GM18507 (cell line): Measurements from ENCODE around the gene PTPRB.

ENCODE experiments used
- DNase-seq: peaks from one replicate; pipeline ENCODE4 v3.0.0; 2011; ENCODE audit warnings: low read depth; ENCODE audit not compliant: insufficient read length; ENCODE audit errors: extremely low spot score
- FAIRE-seq: peaks from 2 replicates; lab custom pipeline; 2011; peaks lifted over from hg19 to GRCh38; lab: Jason Lieb, UNC

Gene PTPRB

GRCh38 chr12:70637303-70638085, at the start of gene PTPRB:
TSS of gene PTPRB (minus strand) at chr12:70637429. CDS start at chr12:70637395, 34 bp downstream.
- no peak for DNase-seq
- no peak for FAIRE-seq

GRCh38 chr12:70686907-70687306, 49.7 kb upstream of the PTPRB start:
- DNase-seq (no peak), FAIRE-seq (no peak)

GRCh38 chr12:70686299-70686698, 49.1 kb upstream of the PTPRB start:
- FAIRE-seq (no peak), DNase-seq (no peak)

GRCh38 chr12:70683976-70684375, 46.7 kb upstream of the PTPRB start:
- no peak for DNase-seq
- no peak for FAIRE-seq

GRCh38 chr12:70671698-70672097, 34.5 kb upstream of the PTPRB start:
- DNase-seq (no peak), FAIRE-seq (no peak)

GRCh38 chr12:70670948-70671347, 33.7 kb upstream of the PTPRB start:
- FAIRE-seq, result no peak

GRCh38 chr12:70667253-70667652, 30.0 kb upstream of the PTPRB start:
- FAIRE-seq (no peak), DNase-seq (no peak)

More at GRCh38 chr12:70670948-70671347, 33.7 kb upstream of the PTPRB start:
- DNase-seq, result no peak

- no peak for DNase-seq
- FAIRE-seq, result no peak
Measured at GRCh38 chr12:70666364-70666763, 29.1 kb upstream of the PTPRB start.

- DNase-seq, result no peak
- no peak for FAIRE-seq
Measured at GRCh38 chr12:70664465-70664881, 27.2 kb upstream of the PTPRB start.

- DNase-seq (no peak), FAIRE-seq (no peak)
Measured at GRCh38 chr12:70663838-70664237, 26.6 kb upstream of the PTPRB start.

- DNase-seq (no peak), FAIRE-seq (no peak)
Measured at GRCh38 chr12:70661466-70662161, 24.4 kb upstream of the PTPRB start.

- no peak for DNase-seq
- FAIRE-seq, result no peak
Measured at GRCh38 chr12:70660620-70661219, 23.5 kb upstream of the PTPRB start.

- FAIRE-seq, result no peak
- no peak for DNase-seq
Measured at GRCh38 chr12:70660002-70660604, 22.9 kb upstream of the PTPRB start.

GRCh38 chr12:70659077-70659606, 21.9 kb upstream of the PTPRB start:
- DNase-seq, result no peak
- no peak for FAIRE-seq

- DNase-seq (no peak), FAIRE-seq (no peak)
Measured at GRCh38 chr12:70657616-70658286, 20.5 kb upstream of the PTPRB start.

GRCh38 chr12:70652451-70652850, 15.2 kb upstream of the PTPRB start:
- DNase-seq, result no peak
- no peak for FAIRE-seq

GRCh38 chr12:70648831-70649230, 11.6 kb upstream of the PTPRB start:
- DNase-seq, result no peak
- FAIRE-seq, result no peak

- no peak for DNase-seq
- no peak for FAIRE-seq
Measured at GRCh38 chr12:70648191-70648590, 11.0 kb upstream of the PTPRB start.

GRCh38 chr12:70646850-70647249, 9.6 kb upstream of the PTPRB start:
- FAIRE-seq, result no peak
- DNase-seq, result no peak
